ENCODE data around the gene TLE1. TPM values are rescaled to one million over a fixed set of nuclear protein-coding genes. Genes with fewer than 3 reads are reported as not detected.

The TLE1 gene
- total and polyA plus RNA-seq, 12 donors = 33.3 to 76.9 (median 49.8) TPM

GRCh38 chr9:81664638-81665222 lies 24.6 kb downstream of the TLE1 start:
- intact Hi-C loops (cut with DNase I) = no loop called here
- DNase-seq = no peak
- no peaks in the 10 kb centered on the region for H3K9me3 ChIP-seq (replicated peaks in 1 of 3)
- no peaks in the 10 kb centered on the region for H3K36me3 ChIP-seq (replicated peaks in 1 of 2)
- 47 to 66% (median 59%) methylated on average over 6 of the region's 6 CpGs for WGBS, 4 donors
- peaks cover 13 to 58% of the 10 kb centered on the region in 2 donors for H3K4me1 ChIP-seq (replicated peaks in 1 of 2)
- no peak overlapping the region for H3K4me3 ChIP-seq
- no peaks in the 10 kb centered on the region for H3K27me3 ChIP-seq
- peak overlapping the region in 2 of 5 donors; percentile 60 to 69 for H3K27ac ChIP-seq
- TF ChIP-seq POLR2A (IDR thresholded peaks at IDR 0.05) = no peak
- no peak for TF ChIP-seq CTCF (IDR thresholded peaks at IDR 0.05)

GRCh38 chr9:81661339-81661738 lies 28.0 kb downstream of the TLE1 start:
- no peak overlapping the region for H3K27ac ChIP-seq
- 84 to 93% (median 88%) methylated on average over 3 of the region's 3 CpGs for WGBS, 4 donors
- peaks cover 15 to 51% of the 10 kb centered on the region in 2 donors for H3K4me1 ChIP-seq (replicated peaks in 1 of 2)
- no peaks in the 10 kb centered on the region for H3K36me3 ChIP-seq (replicated peaks in 1 of 2)
- intact Hi-C loops (cut with DNase I) = no loop called here
- no peaks in the 10 kb centered on the region for H3K9me3 ChIP-seq (replicated peaks in 1 of 3)
- TF ChIP-seq CTCF (IDR thresholded peaks at IDR 0.05) = no peak
- no peak for TF ChIP-seq POLR2A (IDR thresholded peaks at IDR 0.05)
- no peak overlapping the region for H3K4me3 ChIP-seq
- no peak for DNase-seq
- no peaks in the 10 kb centered on the region for H3K27me3 ChIP-seq

- 61 to 93% (median 86%) methylated on average over 1 of the region's 1 CpG for WGBS, 4 donors
- TF ChIP-seq CTCF (IDR thresholded peaks at IDR 0.05) (no peak), POLR2A (IDR thresholded peaks at IDR 0.05) (no peak)
- intact Hi-C loops (cut with DNase I) = no loop called here
- peak overlapping the region in 2 of 5 donors; percentile 75 for H3K27ac ChIP-seq
- H3K36me3 ChIP-seq (replicated peaks in 1 of 2) = no peaks in the 10 kb centered on the region
- peaks cover 15 to 41% of the 10 kb centered on the region in 2 donors for H3K4me1 ChIP-seq (replicated peaks in 1 of 2)
- H3K27me3 ChIP-seq = no peaks in the 10 kb centered on the region
- H3K4me3 ChIP-seq = no peak overlapping the region
- DNase-seq = no peak
- no peaks in the 10 kb centered on the region for H3K9me3 ChIP-seq (replicated peaks in 1 of 3)
Measured at GRCh38 chr9:81656871-81657337, 32.4 kb downstream of the TLE1 start.

GRCh38 chr9:81656004-81656403 lies 33.3 kb downstream of the TLE1 start:
- intact Hi-C loops (cut with DNase I) = no loop called here
- TF ChIP-seq CTCF (IDR thresholded peaks at IDR 0.05) = no peak
- TF ChIP-seq POLR2A (IDR thresholded peaks at IDR 0.05) = no peak
- peak in 6 of 7 donors; percentile 44 to 71 (median 50) for DNase-seq
- Histone ChIP-seq H3K4me1 (replicated peaks in 1 of 2) (peaks cover 15 to 32% of the 10 kb centered on the region in 2 donors), H3K9me3 (replicated peaks in 1 of 3) (no peaks in the 10 kb centered on the region), H3K27ac (peak overlapping the region in 4 of 5 donors; percentile 23 to 75 (median 60)), H3K36me3 (replicated peaks in 1 of 2) (no peaks in the 10 kb centered on the region), H3K4me3 (peak overlapping the region in 1 of 4 donors; percentile 0), H3K27me3 (no peaks in the 10 kb centered on the region)
- 5 to 16% (median 11%) methylated on average over 3 of the region's 3 CpGs for WGBS, 4 donors

Measured in adrenal gland (tissue), 12 donors.